ENCODE measurements around the gene PTPRN.
"Not testable (repeated sequence)": the region's sequence is repeated elsewhere in the genome, so short reads cannot be mapped to it uniquely, and the experiment has no call there.

The PTPRN gene

GRCh38 chr2:219306047-219306446, 3.2 kb downstream of the PTPRN start:
- no peak for DNase-seq

- DNase-seq = no peak
Measured at GRCh38 chr2:219304223-219304622, 5.0 kb downstream of the PTPRN start.

- DNase-seq = no peak
Measured at GRCh38 chr2:219302412-219302968, 6.7 kb downstream of the PTPRN start.

- DNase-seq = no peak
Measured at GRCh38 chr2:219300022-219300421, 9.2 kb downstream of the PTPRN start.

- no peak for DNase-seq
Measured at GRCh38 chr2:219299372-219299760, 9.8 kb downstream of the PTPRN start.

GRCh38 chr2:219298759-219299371, 10.3 kb downstream of the PTPRN start:
- DNase-seq = peak; percentile 35

- no peak for DNase-seq
Measured at GRCh38 chr2:219297766-219298456, 11.3 kb downstream of the PTPRN start.

GRCh38 chr2:219296631-219297391, 12.4 kb downstream of the PTPRN start:
- no peak for DNase-seq

- DNase-seq = no peak
Measured at GRCh38 chr2:219296142-219296541, 13.1 kb downstream of the PTPRN start.

- peak; percentile 36 for DNase-seq
Measured at GRCh38 chr2:219294356-219295351, 14.5 kb downstream of the PTPRN start.

- no peak for DNase-seq
Measured at GRCh38 chr2:219293736-219294231, 15.4 kb downstream of the PTPRN start.

GRCh38 chr2:219292616-219293015, 16.6 kb downstream of the PTPRN start:
- DNase-seq = no peak

- DNase-seq = no peak
Measured at GRCh38 chr2:219291910-219292490, 17.2 kb downstream of the PTPRN start.

GRCh38 chr2:219291394-219291793, 17.8 kb downstream of the PTPRN start:
- DNase-seq = no peak

- DNase-seq = no peak
Measured at GRCh38 chr2:219290381-219291171, 18.6 kb downstream of the PTPRN start.

GRCh38 chr2:219289537-219290361, 19.5 kb downstream of the PTPRN start:
- peak; percentile 55 for DNase-seq

GRCh38 chr2:219289195-219289536, 20.0 kb downstream of the PTPRN start:
- DNase-seq = no peak

- no peak for DNase-seq
Measured at GRCh38 chr2:219287580-219288265, 21.5 kb downstream of the PTPRN start.

GRCh38 chr2:219287116-219287440, 22.1 kb downstream of the PTPRN start:
- not testable (repeated sequence) for DNase-seq

Measured in amniotic stem cell (primary cell).